Body of pancreas (tissue), 4 donors: ENCODE data around the gene PPP1R2C. TPM values are rescaled to one million over a fixed set of nuclear protein-coding genes. Genes with fewer than 3 reads are reported as not detected.

Source experiments
- ATAC-seq: fragments of 150-250 bp; one replicate; pipeline ENCODE4 v1.9.1; 2016
- DNase-seq, 4 donors: peaks; one replicate each; pipeline ENCODE4 v3.0.0-alpha.2; 2019
- H3K27ac ChIP-seq, 4 donors: fragments of 200-600 bp; sonication (generic); 1 replicate in 3 of 4; 2 replicates in 1 of 4; pipeline versions ENCODE4 v1.5.1 to v1.6.1; 2016 to 2019; ENCODE audit warnings: mild to moderate bottlenecking in 1 of 4, mixed read lengths in 1 of 4, moderate library complexity in 1 of 4
- H3K27me3 ChIP-seq, 2 donors: fragments of 200-600 bp; sonication (generic); one replicate each; pipeline ENCODE4 v1.6.0; 2016; ENCODE audit warnings: mild to moderate bottlenecking in 1 of 2
- H3K36me3 ChIP-seq, 2 donors: fragments of 200-600 bp; sonication (generic); replicated peaks in 1 of 2; 2 replicates each; pipeline ENCODE4 v1.5.1; 2016; ENCODE audit warnings: low read depth in 2 of 2; ENCODE audit not compliant: insufficient read depth in 1 of 2
- H3K4me1 ChIP-seq: fragments of 200-600 bp; sonication (generic); one replicate; pipeline ENCODE4 v1.6.0; 2016
- H3K4me3 ChIP-seq, 2 donors: fragments of 200-600 bp; sonication (generic); 1 replicate in 1 of 2; 2 replicates in 1 of 2; pipeline ENCODE4 v1.5.1; 2016 to 2019
- H3K9me3 ChIP-seq, 3 donors: fragments of 200-600 bp; sonication (generic); 1 replicate in 2 of 3; 2 replicates in 1 of 3; pipeline ENCODE4 v1.5.1; 2016
- POLR2A ChIP-seq, 3 donors: fragments of 450-650 bp; IDR thresholded peaks; one replicate each; pipeline ENCODE4 v1.6.1; 2016; ENCODE audit warnings: antibody characterized with exemption in 3 of 3, mild to moderate bottlenecking in 2 of 3
- WGBS, 2 donors: methylation state at CpG; one replicate each; pipeline ENCODE4 v1.1.5; 2017; 5-methylcytosine and 5-hydroxymethylcytosine counted together
- intact Hi-C: fragments of 100-400 bp; cut with DNase I; formaldehyde crosslinking; loops from one replicate; pipeline ENCODE4 v1.15.1; 2023
- total RNA-seq, 2 donors: library from RNA; depleted of rRNA; stranded (reverse); fragments of >200 nt; gene quantifications; one replicate each; pipeline ENCODE4 v1.1.0, GENCODE V29; 2016
- TF ChIP-seq, protein P1 (sequence below), 7 experiments: fragments of 450-650 bp in 4 of 7; fragments of 200-600 bp in 3 of 7; sonication (generic) in 3 of 7; IDR thresholded peaks; one replicate each; pipeline ENCODE4 v1.5.1; 2016 to 2019; ENCODE audit warnings: antibody characterized with exemption in 7 of 7

PPP1R2C gene
- not detected for total RNA-seq

DNA sequence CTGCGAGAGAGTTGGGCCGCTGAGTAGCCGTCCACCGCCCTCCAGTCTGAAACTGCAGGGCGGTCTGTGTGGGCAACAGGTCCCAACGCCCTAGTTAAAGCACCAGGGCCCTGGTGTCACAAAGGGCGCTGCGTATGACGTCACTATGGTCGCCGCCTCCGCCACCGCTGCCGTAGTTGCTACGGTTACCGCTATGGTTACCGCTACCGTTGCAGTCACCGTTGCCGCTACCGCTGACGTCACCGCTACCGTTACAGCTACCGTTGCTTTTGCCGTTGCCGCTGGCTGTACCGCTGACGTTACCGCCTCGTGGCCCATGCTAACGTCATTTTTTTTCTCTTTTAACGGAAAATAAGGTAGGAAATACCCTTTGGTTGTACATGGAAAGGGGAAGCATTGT, at the start of gene PPP1R2C:
Gene PPP1R2C, minus strand, starts transcription at position 68 of the 400 bp plus-strand sequence. CDS start 84 bp downstream, outside the sequence.
- no peaks in the 10 kb centered on the region for H3K9me3 ChIP-seq

DNA sequence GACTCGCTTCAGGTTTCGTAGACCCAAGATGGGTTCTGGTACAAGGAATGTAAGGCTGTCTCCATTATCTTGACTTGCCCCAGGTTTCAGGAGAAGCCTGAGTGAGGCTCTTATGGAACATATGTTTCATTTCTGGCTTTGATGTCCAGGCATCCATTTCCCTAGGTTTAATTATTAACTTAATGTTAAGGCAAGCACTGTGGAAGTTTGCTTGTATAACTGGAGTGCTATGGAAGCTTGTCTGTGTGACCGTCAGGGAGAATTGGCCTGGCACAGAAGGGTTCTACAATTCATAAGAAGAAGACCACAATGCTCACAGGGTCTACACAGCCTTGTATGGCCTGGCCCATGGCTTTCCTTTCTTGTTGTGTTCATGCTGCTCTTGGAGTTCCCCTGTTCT, 47.2 kb upstream of the PPP1R2C start:
- 81 to 88% methylated on average over 2 to 3 of the region's 3 CpGs for WGBS, 2 donors
- ATAC-seq, result no peak
- Histone ChIP-seq H3K27ac (no peak overlapping the region), H3K4me3 (no peak overlapping the region), H3K4me1 (no peaks in the 10 kb centered on the region), H3K9me3 (no peaks in the 10 kb centered on the region), H3K27me3 (no peaks in the 10 kb centered on the region), H3K36me3 (no peaks in the 10 kb centered on the region)
- no peak for DNase-seq
- intact Hi-C loops, result no loop called here
- TF ChIP-seq, protein P1, sequence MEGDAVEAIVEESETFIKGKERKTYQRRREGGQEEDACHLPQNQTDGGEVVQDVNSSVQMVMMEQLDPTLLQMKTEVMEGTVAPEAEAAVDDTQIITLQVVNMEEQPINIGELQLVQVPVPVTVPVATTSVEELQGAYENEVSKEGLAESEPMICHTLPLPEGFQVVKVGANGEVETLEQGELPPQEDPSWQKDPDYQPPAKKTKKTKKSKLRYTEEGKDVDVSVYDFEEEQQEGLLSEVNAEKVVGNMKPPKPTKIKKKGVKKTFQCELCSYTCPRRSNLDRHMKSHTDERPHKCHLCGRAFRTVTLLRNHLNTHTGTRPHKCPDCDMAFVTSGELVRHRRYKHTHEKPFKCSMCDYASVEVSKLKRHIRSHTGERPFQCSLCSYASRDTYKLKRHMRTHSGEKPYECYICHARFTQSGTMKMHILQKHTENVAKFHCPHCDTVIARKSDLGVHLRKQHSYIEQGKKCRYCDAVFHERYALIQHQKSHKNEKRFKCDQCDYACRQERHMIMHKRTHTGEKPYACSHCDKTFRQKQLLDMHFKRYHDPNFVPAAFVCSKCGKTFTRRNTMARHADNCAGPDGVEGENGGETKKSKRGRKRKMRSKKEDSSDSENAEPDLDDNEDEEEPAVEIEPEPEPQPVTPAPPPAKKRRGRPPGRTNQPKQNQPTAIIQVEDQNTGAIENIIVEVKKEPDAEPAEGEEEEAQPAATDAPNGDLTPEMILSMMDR (IDR thresholded peaks at IDR 0.05), result no peak
- TF ChIP-seq POLR2A (IDR thresholded peaks at IDR 0.05), result no peak

More for the DNA sequence above, at the start of gene PPP1R2C:
- ATAC-seq (no peak), DNase-seq (no peak)
- TF ChIP-seq, protein P1 (IDR thresholded peaks at IDR 0.05), result no peak
- TF ChIP-seq POLR2A (IDR thresholded peaks at IDR 0.05), result no peak
- Histone ChIP-seq H3K4me3 (no peak within 1 kb of the TSS), H3K36me3 (no peaks in the 10 kb centered on the region), H3K27me3 (no peaks in the 10 kb centered on the region), H3K27ac (no peak within 1 kb of the TSS), H3K4me1 (no peaks in the 10 kb centered on the region)
- 97 to 98% methylated on average over 10 to 25 of the region's 33 CpGs for WGBS, 2 donors
- intact Hi-C loops, result no loop called here

DNA sequence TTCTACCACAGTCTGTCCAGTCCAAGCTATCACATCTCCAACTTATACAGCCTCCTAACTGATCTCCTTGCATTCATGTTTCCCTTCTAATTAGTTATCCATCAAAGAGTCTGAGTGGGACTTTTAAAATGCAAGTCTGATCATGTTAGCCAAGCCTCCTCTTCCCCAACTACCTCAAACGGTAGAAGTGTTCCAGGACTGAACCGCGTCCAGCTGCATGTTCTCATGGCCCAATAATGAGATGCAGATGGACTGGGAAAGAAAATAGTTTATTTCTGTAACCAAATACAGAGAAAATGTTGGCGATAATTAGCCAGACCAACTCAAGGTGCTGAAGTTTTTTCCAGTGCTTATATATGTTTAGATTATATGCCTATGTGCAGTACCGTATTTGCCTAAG, 46.6 kb upstream of the PPP1R2C start:
- no peak overlapping the region for H3K27ac ChIP-seq
- intact Hi-C loops, result no loop called here
- TF ChIP-seq POLR2A (IDR thresholded peaks at IDR 0.05), result no peak
- TF ChIP-seq, protein P1 (IDR thresholded peaks at IDR 0.05), result no peak

DNA sequence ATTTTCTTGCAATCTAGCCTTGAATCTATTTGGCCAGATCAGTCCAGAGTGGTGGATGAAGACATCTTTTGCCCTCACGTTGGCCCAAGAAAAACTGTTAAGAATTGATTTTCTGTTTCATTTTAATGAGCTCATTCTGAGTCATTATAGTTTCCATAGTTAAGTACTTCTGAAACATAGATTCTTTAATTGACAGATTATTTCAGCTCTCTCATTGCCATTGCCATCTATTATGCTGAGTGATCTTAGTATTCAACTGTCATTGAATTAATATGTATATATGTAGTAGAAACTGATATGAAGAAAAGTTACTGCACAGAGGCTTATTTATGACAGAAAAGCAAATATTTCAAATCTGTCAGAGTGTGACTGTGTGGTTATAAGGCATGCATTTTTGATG, 45.5 kb upstream of the PPP1R2C start:
- TF ChIP-seq, protein P1 (IDR thresholded peaks at IDR 0.05), result no peak
- ATAC-seq, result no peak
- intact Hi-C loops, result no loop called here
- Histone ChIP-seq H3K9me3 (no peaks in the 10 kb centered on the region), H3K4me3 (no peak overlapping the region), H3K4me1 (no peaks in the 10 kb centered on the region), H3K27me3 (no peaks in the 10 kb centered on the region), H3K36me3 (no peaks in the 10 kb centered on the region), H3K27ac (no peak overlapping the region)
- WGBS, 2 donors, result 47 to 50% methylated on average over 1 of the region's 1 CpG
- DNase-seq, result no peak

More for the DNA sequence above, 46.6 kb upstream of the PPP1R2C start:
- H3K36me3 ChIP-seq, result no peaks in the 10 kb centered on the region
- no peak overlapping the region for H3K4me3 ChIP-seq
- DNase-seq (no peak), ATAC-seq (no peak)
- no peaks in the 10 kb centered on the region for H3K4me1 ChIP-seq
- H3K9me3 ChIP-seq, result no peaks in the 10 kb centered on the region
- H3K27me3 ChIP-seq, result no peaks in the 10 kb centered on the region
- 69 to 89% methylated on average over 5 of the region's 5 CpGs for WGBS, 2 donors

DNA sequence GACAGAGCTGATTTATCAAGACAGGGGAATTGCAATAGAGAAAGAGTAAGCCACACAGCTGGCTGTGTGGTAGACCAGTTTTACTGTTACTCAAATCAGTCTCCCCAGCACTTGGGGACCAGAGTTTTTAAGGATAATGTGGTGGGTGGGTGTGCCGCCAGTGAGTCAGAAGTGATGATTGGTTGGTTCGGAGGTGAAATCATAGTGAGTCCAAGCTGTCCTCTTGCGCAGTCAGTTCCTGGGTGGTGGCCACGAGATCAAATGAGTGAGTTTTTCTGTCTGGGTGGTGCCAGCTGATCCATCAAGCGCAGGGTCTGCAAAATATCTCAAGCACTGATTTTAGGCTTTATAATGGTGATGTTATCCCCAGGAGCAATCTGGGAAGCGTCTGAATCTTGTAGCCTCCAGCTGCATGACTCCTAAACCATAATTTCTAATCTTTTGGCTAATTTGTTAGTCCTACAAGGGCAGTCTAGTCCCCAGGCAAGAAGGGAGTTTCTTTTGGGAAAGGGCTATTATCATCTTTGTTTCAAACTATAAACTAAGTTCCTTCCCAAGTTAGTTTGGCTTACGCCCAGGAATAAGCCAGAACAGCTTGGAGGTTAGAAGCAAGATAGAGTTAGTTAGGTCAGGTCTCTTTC, 44.0 kb upstream of the PPP1R2C start:
- intact Hi-C loops, result no loop called here
- DNase-seq (no peak), ATAC-seq (no peak)
- no peak for TF ChIP-seq POLR2A (IDR thresholded peaks at IDR 0.05)
- TF ChIP-seq, protein P1 (IDR thresholded peaks at IDR 0.05), result no peak
- Histone ChIP-seq H3K36me3 (no peaks in the 10 kb centered on the region), H3K27ac (no peak overlapping the region), H3K4me1 (no peaks in the 10 kb centered on the region), H3K9me3 (no peaks in the 10 kb centered on the region), H3K4me3 (no peak overlapping the region), H3K27me3 (no peaks in the 10 kb centered on the region)
- WGBS, 2 donors, result 84 to 94% methylated on average over 7 of the region's 7 CpGs
